Transverse colon (tissue), 3 donors: ENCODE measurements around the gene FRY.

Experiments used
- EP300 ChIP-seq: sonication (generic); formaldehyde crosslinking; IDR thresholded peaks from one replicate; pipeline ENCODE4 v1.6.1; 2017; ENCODE audit warnings: antibody characterized with exemption, low read depth
- TF ChIP-seq, protein P1 (sequence below), 5 experiments: fragments of 200-600 bp in 3 of 5; fragments of 450-650 bp in 2 of 5; sonication (generic) in 3 of 5; IDR thresholded peaks; 1 replicate in 2 of 5; 2 replicates in 3 of 5; pipeline ENCODE4 v1.5.1; 2016 to 2017; ENCODE audit warnings: antibody characterized with exemption in 5 of 5, inconsistent platforms in 3 of 5, mild to moderate bottlenecking in 2 of 5, moderate library complexity in 1 of 5

DNA sequence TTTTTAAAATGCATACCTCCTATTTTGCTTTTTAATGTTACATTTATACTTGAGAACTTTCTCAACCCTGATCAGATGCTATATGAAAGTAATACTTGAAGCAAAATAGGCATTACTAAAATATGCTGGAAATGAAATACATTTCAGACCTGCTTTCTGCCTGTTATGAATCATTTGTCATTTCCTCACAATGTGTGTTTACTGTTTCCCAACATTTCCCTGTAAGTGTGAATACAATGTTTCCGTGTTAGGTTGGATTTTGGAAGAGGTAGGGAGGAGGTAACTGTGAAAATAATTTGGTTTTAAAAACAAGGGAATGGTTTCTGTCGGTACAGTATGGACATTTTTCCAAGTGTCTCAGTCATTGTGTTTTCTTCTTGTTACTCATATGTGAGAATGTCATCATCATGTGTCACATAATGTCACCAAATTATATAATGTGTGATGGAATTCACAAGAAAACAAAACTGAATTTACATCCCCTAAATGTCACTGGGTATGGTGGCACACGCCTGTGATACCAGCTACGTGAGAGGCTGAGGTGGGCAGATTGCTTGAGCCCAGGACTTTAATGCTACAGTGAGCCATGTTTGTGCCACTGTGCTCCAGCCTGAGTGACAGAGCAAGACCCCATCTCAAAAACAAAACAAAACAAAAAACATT, 240.6 kb downstream of the FRY start:
- TF ChIP-seq, protein P1, sequence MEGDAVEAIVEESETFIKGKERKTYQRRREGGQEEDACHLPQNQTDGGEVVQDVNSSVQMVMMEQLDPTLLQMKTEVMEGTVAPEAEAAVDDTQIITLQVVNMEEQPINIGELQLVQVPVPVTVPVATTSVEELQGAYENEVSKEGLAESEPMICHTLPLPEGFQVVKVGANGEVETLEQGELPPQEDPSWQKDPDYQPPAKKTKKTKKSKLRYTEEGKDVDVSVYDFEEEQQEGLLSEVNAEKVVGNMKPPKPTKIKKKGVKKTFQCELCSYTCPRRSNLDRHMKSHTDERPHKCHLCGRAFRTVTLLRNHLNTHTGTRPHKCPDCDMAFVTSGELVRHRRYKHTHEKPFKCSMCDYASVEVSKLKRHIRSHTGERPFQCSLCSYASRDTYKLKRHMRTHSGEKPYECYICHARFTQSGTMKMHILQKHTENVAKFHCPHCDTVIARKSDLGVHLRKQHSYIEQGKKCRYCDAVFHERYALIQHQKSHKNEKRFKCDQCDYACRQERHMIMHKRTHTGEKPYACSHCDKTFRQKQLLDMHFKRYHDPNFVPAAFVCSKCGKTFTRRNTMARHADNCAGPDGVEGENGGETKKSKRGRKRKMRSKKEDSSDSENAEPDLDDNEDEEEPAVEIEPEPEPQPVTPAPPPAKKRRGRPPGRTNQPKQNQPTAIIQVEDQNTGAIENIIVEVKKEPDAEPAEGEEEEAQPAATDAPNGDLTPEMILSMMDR (IDR thresholded peaks at IDR 0.05): no peak
- TF ChIP-seq EP300: no peak
